Measurements from ENCODE around the gene SLC25A45. TPM values are rescaled to one million over a fixed set of nuclear protein-coding genes. Genes with fewer than 3 reads are reported as not detected.
A peak's percentile ranks its signal among the peaks of the same experiment; 100 is the strongest.
"Not testable (repeated sequence)": the region's sequence is repeated elsewhere in the genome, so short reads cannot be mapped to it uniquely, and the experiment has no call there.

SLC25A45 gene
- total RNA-seq, 2 donors from 2014 or later: 52.4 to 67.2 TPM

- Histone ChIP-seq H3K4me3 (no peak overlapping the region), H3K27ac (no peak overlapping the region), H3K27me3 (no peaks in the 10 kb centered on the region), H3K9me3 (no peaks in the 10 kb centered on the region), H3K4me1 (peaks cover 60% of the 10 kb centered on the region), H3K36me3 (replicated peaks in 1 of 2; ENCODE audit: insufficient read depth in 1 of 2, low read depth in 2 of 2) (peaks cover 0 to 3% of the 10 kb centered on the region in 2 donors)
- ATAC-seq (no peak), DNase-seq (peak in 1 of 4 donors; percentile 12)
- intact Hi-C loops (cut with DNase I): loop anchor here (10.0 kb wide), 2 partner anchors 50 to 100 kb away; no protein-coding TSS in a partner anchor
- TF ChIP-seq POLR2A (IDR thresholded peaks at IDR 0.05) (no peak), CTCF (IDR thresholded peaks at IDR 0.05) (no peak)
- 76 to 92% methylated on average over 4 to 11 of the region's 11 CpGs for WGBS, 2 donors
Observed at GRCh38 chr11:65414776-65415498, 32.5 kb upstream of the SLC25A45 start.

- ATAC-seq; H3K4me3 ChIP-seq; H3K27me3 ChIP-seq; DNase-seq; H3K9me3 ChIP-seq; H3K36me3 ChIP-seq (replicated peaks in 1 of 2; ENCODE audit: insufficient read depth in 1 of 2, low read depth in 2 of 2): not testable (repeated sequence)
- Histone ChIP-seq H3K4me1 (peaks cover 43% of the 10 kb centered on the region), H3K27ac (peak overlapping the region in 3 of 4 donors; percentile 73 to 81 (median 80))
- WGBS, 2 donors: 89 to 93% methylated on average over 15 of the region's 15 CpGs
- intact Hi-C loops (cut with DNase I): loop anchor here (10.0 kb wide), 2 partner anchors 52 to 102 kb away; no protein-coding TSS in a partner anchor
Observed at GRCh38 chr11:65413077-65413664, 30.7 kb upstream of the SLC25A45 start.

DNA sequence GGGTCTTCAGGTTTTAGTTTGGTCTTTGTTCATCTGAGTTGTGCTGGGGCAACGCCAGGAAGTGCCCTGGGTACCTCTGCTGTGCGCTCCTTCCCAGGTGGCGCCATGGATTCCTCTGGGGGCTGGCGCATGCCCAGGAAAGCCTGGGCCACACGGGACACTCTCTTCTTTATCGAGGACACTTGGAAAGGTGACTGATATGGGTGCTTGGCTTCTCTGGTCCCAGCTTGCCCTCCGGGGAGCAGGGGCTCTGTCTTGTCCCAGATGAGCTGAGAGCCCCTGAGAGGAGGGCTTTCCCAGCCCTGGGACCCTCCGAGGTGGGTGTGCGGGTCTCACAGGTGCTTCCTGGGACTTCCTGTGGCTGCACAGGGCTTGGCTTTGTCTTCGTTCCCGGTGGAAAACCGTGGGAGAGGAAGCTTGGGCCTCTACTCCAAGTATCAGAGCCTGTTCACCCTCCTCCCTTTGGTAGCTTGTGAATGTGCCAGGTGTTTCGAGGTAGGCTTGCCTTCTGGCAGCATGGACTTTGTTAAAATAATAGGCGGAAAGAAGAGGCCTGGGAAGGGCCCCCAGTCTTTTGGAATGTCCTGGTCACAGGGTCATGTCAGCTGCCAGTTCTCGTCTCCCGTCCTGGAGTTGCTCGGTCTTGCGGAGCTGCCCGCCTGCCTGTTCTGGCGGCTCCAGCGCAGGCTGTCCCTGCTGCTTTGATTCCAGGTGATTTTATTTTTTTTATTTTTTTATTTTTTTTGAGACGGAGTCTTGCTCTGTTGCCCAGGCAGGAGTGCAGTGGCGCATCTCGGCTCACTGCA lies 30.0 kb upstream of the SLC25A45 start:
- 61 to 72% methylated on average over 10 to 24 of the region's 24 CpGs for WGBS, 2 donors
- H3K27ac ChIP-seq: peak overlapping the region in 3 of 4 donors; percentile 73 to 81 (median 80)
- DNase-seq (peak; percentile 52 to 68 (median 54)), ATAC-seq (peak; percentile 18)
- H3K4me1 ChIP-seq: peaks cover 36% of the 10 kb centered on the region
- no peak overlapping the region for H3K4me3 ChIP-seq
- intact Hi-C loops (cut with DNase I): loop anchor here (10.0 kb wide), 2 partner anchors 52 to 102 kb away; no protein-coding TSS in a partner anchor
- no peaks in the 10 kb centered on the region for H3K27me3 ChIP-seq
- H3K36me3 ChIP-seq (replicated peaks in 1 of 2; ENCODE audit: insufficient read depth in 1 of 2, low read depth in 2 of 2): peaks cover 6% of the 10 kb centered on the region in 2 donors
- H3K9me3 ChIP-seq: no peaks in the 10 kb centered on the region
- no peak for TF ChIP-seq POLR2A (IDR thresholded peaks at IDR 0.05)
- TF ChIP-seq CTCF (IDR thresholded peaks at IDR 0.05): no peak

GRCh38 chr11:65411681-65412070 lies 29.2 kb upstream of the SLC25A45 start:
- no peak overlapping the region for H3K4me3 ChIP-seq
- WGBS, 2 donors: 73 to 75% methylated on average over 5 of the region's 5 CpGs
- no peaks in the 10 kb centered on the region for H3K9me3 ChIP-seq
- intact Hi-C loops (cut with DNase I): loop anchor here (10.0 kb wide), 2 partner anchors 53 to 103 kb away; no protein-coding TSS in a partner anchor
- peak overlapping the region in 3 of 4 donors; percentile 73 to 81 (median 80) for H3K27ac ChIP-seq
- no peaks in the 10 kb centered on the region for H3K27me3 ChIP-seq
- H3K36me3 ChIP-seq (replicated peaks in 1 of 2; ENCODE audit: insufficient read depth in 1 of 2, low read depth in 2 of 2): peaks cover 6 to 11% of the 10 kb centered on the region in 2 donors
- H3K4me1 ChIP-seq: peaks cover 28% of the 10 kb centered on the region
- no peak for ATAC-seq
- DNase-seq: no peak
- TF ChIP-seq POLR2A (IDR thresholded peaks at IDR 0.05) (no peak), CTCF (IDR thresholded peaks at IDR 0.05) (no peak)
